ENCODE data around the gene RGR. TPM values are rescaled to one million over a fixed set of nuclear protein-coding genes. Genes with fewer than 3 reads are reported as not detected.

The RGR gene
- total RNA-seq, 1 experiment from 2014 or later, result not detected

DNA sequence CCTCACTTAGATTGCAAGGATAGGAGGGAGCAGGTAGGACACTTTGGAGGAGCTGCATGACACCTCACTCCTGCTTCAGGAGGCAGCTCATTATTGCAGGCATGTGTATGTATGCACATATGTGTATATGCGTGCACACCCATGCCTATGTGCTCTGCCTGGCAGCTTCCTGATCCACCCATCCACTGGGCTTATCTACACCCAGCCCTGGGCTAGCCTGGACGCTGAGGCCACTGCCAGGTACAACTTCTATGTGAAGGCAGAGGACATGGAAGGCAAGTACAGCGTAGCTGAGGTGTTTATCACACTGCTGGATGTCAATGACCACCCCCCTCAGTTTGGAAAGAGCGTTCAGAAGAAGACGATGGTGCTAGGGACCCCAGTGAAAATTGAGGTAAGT, 32.8 kb upstream of the RGR start:
- CTCF ChIA-PET, result no interaction called here
- no peak for TF ChIP-seq EZH2phosphoT487 (IDR thresholded peaks at IDR 0.05; ENCODE audit: borderline replicate concordance, low read length)
- no peak for TF ChIP-seq EZH2 (IDR thresholded peaks at IDR 0.05; ENCODE audit: low read length, unreplicated experiment)
- TF ChIP-seq, protein P1, sequence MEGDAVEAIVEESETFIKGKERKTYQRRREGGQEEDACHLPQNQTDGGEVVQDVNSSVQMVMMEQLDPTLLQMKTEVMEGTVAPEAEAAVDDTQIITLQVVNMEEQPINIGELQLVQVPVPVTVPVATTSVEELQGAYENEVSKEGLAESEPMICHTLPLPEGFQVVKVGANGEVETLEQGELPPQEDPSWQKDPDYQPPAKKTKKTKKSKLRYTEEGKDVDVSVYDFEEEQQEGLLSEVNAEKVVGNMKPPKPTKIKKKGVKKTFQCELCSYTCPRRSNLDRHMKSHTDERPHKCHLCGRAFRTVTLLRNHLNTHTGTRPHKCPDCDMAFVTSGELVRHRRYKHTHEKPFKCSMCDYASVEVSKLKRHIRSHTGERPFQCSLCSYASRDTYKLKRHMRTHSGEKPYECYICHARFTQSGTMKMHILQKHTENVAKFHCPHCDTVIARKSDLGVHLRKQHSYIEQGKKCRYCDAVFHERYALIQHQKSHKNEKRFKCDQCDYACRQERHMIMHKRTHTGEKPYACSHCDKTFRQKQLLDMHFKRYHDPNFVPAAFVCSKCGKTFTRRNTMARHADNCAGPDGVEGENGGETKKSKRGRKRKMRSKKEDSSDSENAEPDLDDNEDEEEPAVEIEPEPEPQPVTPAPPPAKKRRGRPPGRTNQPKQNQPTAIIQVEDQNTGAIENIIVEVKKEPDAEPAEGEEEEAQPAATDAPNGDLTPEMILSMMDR (conservative IDR thresholded peaks at IDR 0.05; ENCODE audit: low read depth, low read length), result no peak
- intact Hi-C loops (cut with micrococcal nuclease), result no loop called here

GRCh38 chr10:84213076-84213475, 31.8 kb upstream of the RGR start:
- no peak overlapping the region for H3K4me2 ChIP-seq (ENCODE audit: low read length)
- H3K4me1 ChIP-seq (ENCODE audit: insufficient read depth, low read length), result no peaks in the 10 kb centered on the region
- H3K9me2 ChIP-seq (replicated peaks; ENCODE audit: low read length), result no peaks in the 10 kb centered on the region
- DNase-seq, result no peak
- no TSS peak for BruUV-seq (replicated peaks)
- H3K4me3 ChIP-seq (ENCODE audit: low read length), result no peak overlapping the region
- H2AFZ ChIP-seq (ENCODE audit: low read length), result no peak overlapping the region
- TF ChIP-seq EZH2 (IDR thresholded peaks at IDR 0.05; ENCODE audit: low read length, unreplicated experiment) (no peak), EZH2phosphoT487 (IDR thresholded peaks at IDR 0.05; ENCODE audit: borderline replicate concordance, low read length) (no peak)
- TF ChIP-seq, protein P1 (conservative IDR thresholded peaks at IDR 0.05; ENCODE audit: low read depth, low read length), result no peak
- H3K9ac ChIP-seq (ENCODE audit: low read length), result no peak overlapping the region
- CTCF ChIA-PET, result no interaction called here
- intact Hi-C loops (cut with micrococcal nuclease), result no loop called here
- no peak overlapping the region for H3K27ac ChIP-seq (ENCODE audit: low read length)
- no peak for ATAC-seq
- no peaks in the 10 kb centered on the region for H3K36me3 ChIP-seq (ENCODE audit: low read depth, low read length)
- no peaks in the 10 kb centered on the region for H4K20me1 ChIP-seq (ENCODE audit: low read length)
- peaks cover 15% of the 10 kb centered on the region for H3K27me3 ChIP-seq (ENCODE audit: low read length)
- no peaks in the 10 kb centered on the region for H3K79me2 ChIP-seq (ENCODE audit: low read length)
- H3K9me3 ChIP-seq (ENCODE audit: low read length), result no peaks in the 10 kb centered on the region
- POLR2A ChIA-PET (ENCODE audit: unreplicated experiment), result no interaction called here
- H3F3A ChIP-seq (ENCODE audit: low read length, unreplicated experiment), result no peaks in the 10 kb centered on the region

More for the DNA sequence above, 32.8 kb upstream of the RGR start:
- ATAC-seq (no peak), DNase-seq (no peak)
- no peaks in the 10 kb centered on the region for H3F3A ChIP-seq (ENCODE audit: low read length, unreplicated experiment)
- no peak overlapping the region for H3K27ac ChIP-seq (ENCODE audit: low read length)
- no peak overlapping the region for H2AFZ ChIP-seq (ENCODE audit: low read length)
- H4K20me1 ChIP-seq (ENCODE audit: low read length), result no peaks in the 10 kb centered on the region
- POLR2A ChIA-PET (ENCODE audit: unreplicated experiment), result no interaction called here
- BruUV-seq (replicated peaks), result no TSS peak
- H3K79me2 ChIP-seq (ENCODE audit: low read length), result no peaks in the 10 kb centered on the region
- no peaks in the 10 kb centered on the region for H3K9me2 ChIP-seq (replicated peaks; ENCODE audit: low read length)
- H3K9me3 ChIP-seq (ENCODE audit: low read length), result no peaks in the 10 kb centered on the region
- H3K27me3 ChIP-seq (ENCODE audit: low read length), result peaks cover 22% of the 10 kb centered on the region
- no peak overlapping the region for H3K4me3 ChIP-seq (ENCODE audit: low read length)
- no peak overlapping the region for H3K4me2 ChIP-seq (ENCODE audit: low read length)
- H3K36me3 ChIP-seq (ENCODE audit: low read depth, low read length), result no peaks in the 10 kb centered on the region
- no peaks in the 10 kb centered on the region for H3K4me1 ChIP-seq (ENCODE audit: insufficient read depth, low read length)
- no peak overlapping the region for H3K9ac ChIP-seq (ENCODE audit: low read length)

DNA sequence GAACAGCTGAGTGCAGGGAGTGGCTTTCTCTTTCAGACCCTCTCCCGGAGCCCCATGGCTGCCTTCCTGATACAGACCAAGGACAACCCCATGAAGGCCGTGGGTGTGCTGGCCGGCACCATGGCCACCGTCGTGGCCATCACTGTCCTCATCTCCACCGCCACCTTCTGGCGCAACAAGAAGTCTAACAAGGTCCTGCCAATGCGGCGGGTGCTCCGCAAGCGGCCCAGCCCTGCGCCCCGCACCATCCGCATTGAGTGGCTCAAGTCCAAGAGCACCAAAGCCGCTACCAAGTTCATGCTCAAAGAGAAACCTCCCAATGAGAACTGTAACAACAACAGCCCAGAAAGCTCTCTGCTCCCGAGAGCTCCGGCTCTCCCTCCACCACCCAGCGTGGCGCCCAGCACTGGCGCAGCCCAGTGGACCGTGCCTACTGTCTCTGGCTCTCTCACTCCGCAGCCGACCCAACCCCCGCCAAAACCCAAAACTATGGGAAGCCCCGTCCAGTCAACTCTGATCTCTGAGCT, 30.7 kb upstream of the RGR start:
- Histone ChIP-seq H3K27me3 (ENCODE audit: low read length) (peaks cover 12% of the 10 kb centered on the region), H4K20me1 (ENCODE audit: low read length) (no peaks in the 10 kb centered on the region), H3K9me3 (ENCODE audit: low read length) (no peaks in the 10 kb centered on the region), H3K79me2 (ENCODE audit: low read length) (no peaks in the 10 kb centered on the region), H3K36me3 (ENCODE audit: low read depth, low read length) (no peaks in the 10 kb centered on the region), H3F3A (ENCODE audit: low read length, unreplicated experiment) (no peaks in the 10 kb centered on the region), H3K9ac (ENCODE audit: low read length) (no peak overlapping the region), H3K4me1 (ENCODE audit: insufficient read depth, low read length) (no peaks in the 10 kb centered on the region), H2AFZ (ENCODE audit: low read length) (no peak overlapping the region), H3K4me2 (ENCODE audit: low read length) (no peak overlapping the region), H3K9me2 (replicated peaks; ENCODE audit: low read length) (no peaks in the 10 kb centered on the region), H3K27ac (ENCODE audit: low read length) (no peak overlapping the region), H3K4me3 (ENCODE audit: low read length) (no peak overlapping the region)
- BruUV-seq (replicated peaks), result no TSS peak
- no peak for ATAC-seq
- POLR2A ChIA-PET (ENCODE audit: unreplicated experiment), result no interaction called here
- intact Hi-C loops (cut with micrococcal nuclease), result no loop called here
- no peak for DNase-seq
- TF ChIP-seq, protein P1 (conservative IDR thresholded peaks at IDR 0.05; ENCODE audit: low read depth, low read length), result no peak
- TF ChIP-seq EZH2phosphoT487 (IDR thresholded peaks at IDR 0.05; ENCODE audit: borderline replicate concordance, low read length) (no peak), EZH2 (IDR thresholded peaks at IDR 0.05; ENCODE audit: low read length, unreplicated experiment) (no peak)
- CTCF ChIA-PET, result no interaction called here

All from PC-3 (cell line).